Mucosa of descending colon (tissue), 3 donors: ENCODE data around the gene TST. TPM values are rescaled to one million over a fixed set of nuclear protein-coding genes. Genes with fewer than 3 reads are reported as not detected.

Experiments used
- ATAC-seq: fragments of 200-7000 bp; cut with Tn5 transposase; one replicate; pipeline ENCODE4 v1.9.1; 2020; ENCODE audit warnings: mild to moderate bottlenecking, moderate library complexity
- DNase-seq, 3 donors: peaks; one replicate each; pipeline ENCODE4 v3.0.0-alpha.2; 2020
- H3K36me3 ChIP-seq: fragments of 200-600 bp; one replicate; pipeline ENCODE4 v1.8.0; 2021; ENCODE audit warnings: low read depth, mild to moderate bottlenecking
- H3K4me1 ChIP-seq: fragments of 200-600 bp; one replicate; pipeline ENCODE4 v1.8.0; 2021; ENCODE audit warnings: low read depth, mild to moderate bottlenecking
- H3K4me3 ChIP-seq: fragments of 200-600 bp; one replicate; pipeline ENCODE4 v1.8.0; 2021; ENCODE audit warnings: mild to moderate bottlenecking
- H3K9me3 ChIP-seq: fragments of 200-600 bp; one replicate; pipeline ENCODE4 v1.8.0; 2021; ENCODE audit warnings: mild to moderate bottlenecking
- CTCF ChIP-seq: fragments of 200-600 bp; IDR thresholded peaks from one replicate; pipeline ENCODE4 v1.8.0; 2022; ENCODE audit warnings: antibody characterized with exemption, mild to moderate bottlenecking
- intact Hi-C, 2 donors: fragments of 100-400 bp; cut with DNase I in 1 of 2; cut with micrococcal nuclease in 1 of 2; formaldehyde crosslinking; loops; one replicate each; pipeline versions ENCODE4 v1.11.0 to v1.11.1; 2022; cut with DNase I, micrococcal nuclease
- total RNA-seq, 3 donors: library from RNA; stranded (reverse); fragmentation: NEBNext Ultra II Directional in 2 of 3; extraction: Animal tissue kit (Norgen Biotek cat#: 25700) in 2 of 3; gene quantifications; one replicate each; pipeline versions ENCODE4 v1.2.1 to v1.2.4, GENCODE V29; 2021 to 2023
- donor health status: DM: no; HTN: no; CAD: no; lungs with moderate emphysema.
- donor health status: DM: no; HTN: no; CAD: no.
- donor health status: DM: no; HTN: yes; CAD: no.

The TST gene
- total RNA-seq, 3 donors from 2014 or later: 170 to 494 (median 337) TPM

DNA sequence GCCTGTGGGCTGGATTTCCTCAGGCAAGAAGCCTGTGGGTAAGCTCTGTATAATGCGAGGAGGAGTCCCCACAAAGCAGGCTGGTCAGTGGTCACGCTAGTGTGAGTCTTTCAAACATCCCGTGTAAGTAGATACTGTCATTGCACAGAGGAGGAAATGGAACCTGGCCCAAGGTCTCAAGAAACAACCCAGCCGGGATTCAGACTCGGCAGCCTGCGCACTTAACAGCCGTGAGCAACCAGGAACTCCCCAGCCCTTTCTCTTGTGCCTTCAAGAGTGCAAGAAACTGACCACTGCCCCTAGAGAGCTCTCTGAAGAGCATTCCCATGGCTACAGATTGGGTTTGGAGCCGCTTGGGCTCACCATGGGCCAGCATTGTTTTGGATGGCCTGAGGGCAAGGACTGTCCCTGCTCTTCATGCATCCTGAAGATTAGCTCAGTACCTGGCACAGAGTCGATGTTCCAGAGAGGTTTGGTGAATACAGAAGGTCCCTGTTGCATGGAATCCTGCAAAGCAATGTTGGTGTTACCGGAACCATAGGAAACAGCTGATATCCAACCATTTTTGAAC lies 6.3 kb upstream of the TST start:
- Histone ChIP-seq H3K9me3 (no peaks in the 10 kb centered on the region), H3K4me1 (peaks cover 26% of the 10 kb centered on the region), H3K4me3 (no peak overlapping the region), H3K36me3 (no peaks in the 10 kb centered on the region)
- intact Hi-C loops: no loop called here
- DNase-seq (peak in 1 of 3 donors; percentile 50), ATAC-seq (peak; percentile 20)
- TF ChIP-seq CTCF: no peak

DNA sequence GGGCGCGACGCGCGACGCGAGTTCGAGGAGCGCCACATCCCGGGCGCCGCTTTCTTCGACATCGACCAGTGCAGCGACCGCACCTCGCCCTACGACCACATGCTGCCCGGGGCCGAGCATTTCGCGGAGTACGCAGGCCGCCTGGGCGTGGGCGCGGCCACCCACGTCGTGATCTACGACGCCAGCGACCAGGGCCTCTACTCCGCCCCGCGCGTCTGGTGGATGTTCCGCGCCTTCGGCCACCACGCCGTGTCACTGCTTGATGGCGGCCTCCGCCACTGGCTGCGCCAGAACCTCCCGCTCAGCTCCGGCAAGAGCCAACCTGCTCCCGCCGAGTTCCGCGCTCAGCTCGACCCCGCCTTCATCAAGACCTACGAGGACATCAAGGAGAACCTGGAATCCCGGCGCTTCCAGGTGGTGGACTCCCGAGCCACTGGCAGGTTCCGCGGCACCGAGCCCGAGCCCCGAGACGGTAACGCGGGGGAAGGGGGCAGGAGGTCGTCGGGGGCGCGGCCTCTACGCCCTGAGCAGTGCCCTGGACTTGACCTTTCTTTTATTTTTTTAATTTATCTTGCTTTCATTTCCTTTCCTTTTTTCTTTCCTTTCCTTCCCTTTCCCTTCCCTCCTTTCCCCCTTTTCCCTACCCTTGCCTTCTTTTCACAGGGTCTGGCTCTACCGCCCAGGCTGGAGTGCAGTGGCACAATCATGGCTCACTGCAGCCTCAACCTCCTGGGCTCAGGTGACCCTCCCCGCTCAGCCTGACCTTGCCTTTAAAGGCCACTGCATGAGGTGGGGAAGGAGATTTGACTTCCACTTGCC lies 5.3 kb upstream of the TST start:
- no peaks in the 10 kb centered on the region for H3K9me3 ChIP-seq
- DNase-seq (peak; percentile 37 to 80 (median 74)), ATAC-seq (peak; percentile 25)
- no peak overlapping the region for H3K4me3 ChIP-seq
- H3K4me1 ChIP-seq: peaks cover 31% of the 10 kb centered on the region
- peaks cover 3% of the 10 kb centered on the region for H3K36me3 ChIP-seq
- intact Hi-C loops: no loop called here
- no peak for TF ChIP-seq CTCF

DNA sequence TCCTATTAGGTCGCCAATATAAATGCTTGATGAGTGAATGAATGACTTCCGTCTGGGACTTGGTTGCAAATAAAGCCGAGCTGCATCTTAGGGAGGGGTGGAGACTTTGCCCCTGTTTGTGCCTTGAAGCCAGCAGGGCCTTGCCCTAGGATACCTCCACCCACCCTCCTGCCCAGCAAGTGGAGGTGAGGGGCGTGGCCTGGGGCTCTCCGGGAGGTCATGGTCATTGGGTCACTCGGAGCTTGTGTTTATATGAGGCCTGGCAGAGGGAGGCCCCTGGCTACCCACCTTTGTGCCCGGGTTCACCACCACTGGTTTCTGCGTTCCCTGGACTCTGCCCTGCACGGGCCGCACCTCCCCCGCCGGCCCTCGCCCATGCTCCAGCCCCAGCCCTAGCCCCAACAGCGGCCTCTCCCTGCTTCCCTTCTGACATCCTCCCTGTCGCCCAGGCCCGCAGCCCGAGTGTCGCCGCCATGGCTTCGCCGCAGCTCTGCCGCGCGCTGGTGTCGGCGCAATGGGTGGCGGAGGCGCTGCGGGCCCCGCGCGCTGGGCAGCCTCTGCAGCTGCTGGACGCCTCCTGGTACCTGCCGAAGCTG lies 4.6 kb upstream of the TST start:
- no peak for TF ChIP-seq CTCF
- peak; percentile 70 for ATAC-seq
- peaks cover 3% of the 10 kb centered on the region for H3K36me3 ChIP-seq

GRCh38 chr22:37022483-37023337 lies 3.5 kb upstream of the TST start:
- intact Hi-C loops: no loop called here
- Histone ChIP-seq H3K4me1 (peaks cover 39% of the 10 kb centered on the region), H3K4me3 (no peak overlapping the region), H3K36me3 (peaks cover 3% of the 10 kb centered on the region), H3K9me3 (no peaks in the 10 kb centered on the region)
- ATAC-seq: no peak
- no peak for TF ChIP-seq CTCF
- DNase-seq: peak in 2 of 3 donors; percentile 37 to 58

More for the DNA sequence above, 4.6 kb upstream of the TST start:
- intact Hi-C loops: no loop called here
- Histone ChIP-seq H3K4me1 (peaks cover 31% of the 10 kb centered on the region), H3K9me3 (no peaks in the 10 kb centered on the region), H3K4me3 (no peak overlapping the region)
- peak; percentile 81 to 91 (median 90) for DNase-seq

GRCh38 chr22:37021710-37022482 lies 2.6 kb upstream of the TST start:
- intact Hi-C loops: no loop called here
- peak in 2 of 3 donors; percentile 60 to 70 for DNase-seq
- H3K36me3 ChIP-seq: peaks cover 3% of the 10 kb centered on the region
- H3K4me3 ChIP-seq: no peak overlapping the region
- peak; percentile 54 for TF ChIP-seq CTCF
- H3K9me3 ChIP-seq: no peaks in the 10 kb centered on the region
- H3K4me1 ChIP-seq: peaks cover 45% of the 10 kb centered on the region
- no peak for ATAC-seq
